ENCODE data around the gene CD101.

The CD101 gene

GRCh38 chr1:117001254-117001927 lies at the start of gene CD101:
Gene CD101 (plus strand): TSS chr1:117001760. CDS start chr1:117001818, 58 bp downstream.
- no peak for DNase-seq (ENCODE audit: low read depth)
- H3K4me3 ChIP-seq (ENCODE audit: low read depth, low read length) = no peak within 1 kb of the TSS
- TF ChIP-seq CTCF (IDR thresholded peaks at IDR 0.05; ENCODE audit: control insufficient read depth, extremely low read depth, insufficient read depth) = no peak

GRCh38 chr1:116952738-116953275 lies 48.8 kb upstream of the CD101 start:
- H3K4me3 ChIP-seq (ENCODE audit: low read depth, low read length) = no peak overlapping the region
- TF ChIP-seq CTCF (IDR thresholded peaks at IDR 0.05; ENCODE audit: control insufficient read depth, extremely low read depth, insufficient read depth) = no peak

GRCh38 chr1:116954440-116954839 lies 47.1 kb upstream of the CD101 start:
- no peak overlapping the region for H3K4me3 ChIP-seq (ENCODE audit: low read depth, low read length)
- no peak for DNase-seq (ENCODE audit: low read depth)
- no peak for TF ChIP-seq CTCF (IDR thresholded peaks at IDR 0.05; ENCODE audit: control insufficient read depth, extremely low read depth, insufficient read depth)

More at GRCh38 chr1:116952738-116953275, 48.8 kb upstream of the CD101 start:
- DNase-seq (ENCODE audit: low read depth) = no peak

- no peak for DNase-seq (ENCODE audit: low read depth)
- no peak overlapping the region for H3K4me3 ChIP-seq (ENCODE audit: low read depth, low read length)
- no peak for TF ChIP-seq CTCF (IDR thresholded peaks at IDR 0.05; ENCODE audit: control insufficient read depth, extremely low read depth, insufficient read depth)
These were observed 45.2 kb upstream of the CD101 start for GRCh38 chr1:116956378-116956777.

GRCh38 chr1:116957646-116958045 lies 43.9 kb upstream of the CD101 start:
- no peak overlapping the region for H3K4me3 ChIP-seq (ENCODE audit: low read depth, low read length)
- no peak for DNase-seq (ENCODE audit: low read depth)
- TF ChIP-seq CTCF (IDR thresholded peaks at IDR 0.05; ENCODE audit: control insufficient read depth, extremely low read depth, insufficient read depth) = no peak

GRCh38 chr1:116958110-116958509 lies 43.5 kb upstream of the CD101 start:
- no peak for DNase-seq (ENCODE audit: low read depth)
- TF ChIP-seq CTCF (IDR thresholded peaks at IDR 0.05; ENCODE audit: control insufficient read depth, extremely low read depth, insufficient read depth) = no peak

GRCh38 chr1:116958977-116959376 lies 42.6 kb upstream of the CD101 start:
- DNase-seq (ENCODE audit: low read depth) = no peak
- TF ChIP-seq CTCF (IDR thresholded peaks at IDR 0.05; ENCODE audit: control insufficient read depth, extremely low read depth, insufficient read depth) = no peak

More at GRCh38 chr1:116958110-116958509, 43.5 kb upstream of the CD101 start:
- H3K4me3 ChIP-seq (ENCODE audit: low read depth, low read length) = no peak overlapping the region

More at GRCh38 chr1:116958977-116959376, 42.6 kb upstream of the CD101 start:
- H3K4me3 ChIP-seq (ENCODE audit: low read depth, low read length) = no peak overlapping the region

Data from LNCaP clone FGC (cell line).